HepG2 (cell line): ENCODE measurements around the gene CASP6. TPM values are rescaled to one million over a fixed set of nuclear protein-coding genes. Genes with fewer than 3 reads are reported as not detected.
A peak's percentile ranks its signal among the peaks of the same experiment; 100 is the strongest.

Experiments used
- GTF3A ChIP-seq: sonication (generic); formaldehyde crosslinking; conservative IDR thresholded peaks from 2 replicates; pipeline ENCODE4 v1.4.0; 2020; ENCODE audit warnings: mild to moderate bottlenecking, missing genetic modification reagents
- HNF4A ChIP-seq: sonication (generic); formaldehyde crosslinking; IDR thresholded peaks from 2 replicates; pipeline ENCODE4 v1.4.0; 2020; ENCODE audit warnings: missing genetic modification reagents
- HOXD1 ChIP-seq: sonication (generic); formaldehyde crosslinking; IDR thresholded peaks from 2 replicates; pipeline ENCODE4 v1.5.0; 2020; ENCODE audit warnings: missing genetic modification reagents
- IKZF4 ChIP-seq: sonication (generic); formaldehyde crosslinking; IDR thresholded peaks from 2 replicates; pipeline ENCODE4 v1.5.1; 2020; ENCODE audit warnings: borderline replicate concordance, mild to moderate bottlenecking, low read depth, missing genetic modification reagents; ENCODE audit errors: not compliant biosample characterization
- KAT8 ChIP-seq: IDR thresholded peaks from 2 replicates; pipeline ENCODE4 v1.6.1; 2016; ENCODE audit warnings: missing genetic modification reagents, missing compliant biosample characterization
- MEF2D ChIP-seq: sonication (generic); formaldehyde crosslinking; IDR thresholded peaks from 2 replicates; pipeline ENCODE4 v1.5.1; 2020; ENCODE audit warnings: mild to moderate bottlenecking, missing genetic modification reagents
- NR2C2 ChIP-seq: sonication (generic); formaldehyde crosslinking; IDR thresholded peaks from 2 replicates; pipeline ENCODE4 v1.4.0; 2020; ENCODE audit warnings: missing genetic modification reagents, mild to moderate bottlenecking, moderate library complexity, borderline replicate concordance
- PHB2 ChIP-seq: fragments of 450-650 bp; IDR thresholded peaks from 2 replicates; pipeline ENCODE4 v1.6.1; 2018; ENCODE audit not compliant: partially characterized antibody
- SOX6 ChIP-seq, 2 experiments: fragments of 450-650 bp in 1 of 2; sonication (generic) in 1 of 2; formaldehyde crosslinking in 1 of 2; IDR thresholded peaks; 2 replicates each; pipeline versions ENCODE4 v1.4.0 to v1.6.1; 2017 to 2020; ENCODE audit warnings: antibody characterized with exemption in 1 of 2, mild to moderate bottlenecking in 1 of 2, missing genetic modification reagents in 1 of 2
- TARDBP ChIP-seq: sonication (generic); formaldehyde crosslinking; IDR thresholded peaks from 2 replicates; pipeline ENCODE4 v1.8.0; 2022; ENCODE audit warnings: mild to moderate bottlenecking, missing genetic modification reagents
- TGIF2 ChIP-seq: IDR thresholded peaks from 2 replicates; pipeline ENCODE4 v1.6.1; 2016; ENCODE audit warnings: control low read depth, missing compliant biosample characterization
- TP53 ChIP-seq: sonication (generic); formaldehyde crosslinking; conservative IDR thresholded peaks from 2 replicates; pipeline ENCODE4 v1.4.0; 2020; ENCODE audit warnings: missing genetic modification reagents
- ZKSCAN5 ChIP-seq: sonication (generic); formaldehyde crosslinking; IDR thresholded peaks from 2 replicates; pipeline ENCODE4 v1.5.1; 2020; ENCODE audit warnings: mild to moderate bottlenecking, missing genetic modification reagents
- ZMAT3 ChIP-seq: sonication (generic); formaldehyde crosslinking; conservative IDR thresholded peaks from 2 replicates; pipeline ENCODE4 v1.7.0; 2021; ENCODE audit warnings: missing genetic modification reagents
- ZNF24 ChIP-seq: fragments of 450-650 bp; IDR thresholded peaks from 2 replicates; pipeline ENCODE4 v1.6.1; 2017; ENCODE audit warnings: antibody characterized with exemption, mild to moderate bottlenecking
- ZNF264 ChIP-seq: sonication (generic); formaldehyde crosslinking; IDR thresholded peaks from 2 replicates; pipeline ENCODE4 v1.4.0; 2020; ENCODE audit warnings: missing genetic modification reagents
- ZNF432 ChIP-seq: sonication (generic); formaldehyde crosslinking; IDR thresholded peaks from 2 replicates; pipeline ENCODE4 v1.5.0; 2020; ENCODE audit warnings: missing genetic modification reagents, mild to moderate bottlenecking, borderline replicate concordance
- ZNF75D ChIP-seq: sonication (generic); formaldehyde crosslinking; IDR thresholded peaks from 2 replicates; pipeline ENCODE4 v1.8.1; 2023; ENCODE audit warnings: missing genetic modification reagents, mild to moderate bottlenecking, borderline replicate concordance
- ZSCAN9 ChIP-seq: IDR thresholded peaks from 2 replicates; pipeline ENCODE4 v1.6.1; 2016; ENCODE audit warnings: borderline replicate concordance
- polyA plus RNA-seq, 8 experiments: library from polyadenylated mRNA; depleted of rRNA in 3 of 8; stranded (reverse) in 7 of 8; unstranded in 1 of 8; fragments of >200 nt; fragmentation: Illumina TruSeq in 4 of 8; extraction: Trizol in 4 of 8; gene quantifications; 2 replicates each; pipeline versions ENCODE4 v1.2.1 to v1.2.3, GENCODE V29; 2011 to 2016; ENCODE audit warnings: low read depth in 4 of 8, missing spikeins in 1 of 8, mixed read lengths in 1 of 8; ENCODE audit not compliant: insufficient read depth in 1 of 8
- total RNA-seq, 5 experiments: library from RNA; depleted of rRNA; stranded (reverse); fragments of >200 nt; fragmentation: Illumina TruSeq; extraction: Trizol; gene quantifications; 2 replicates each; pipeline ENCODE4 v1.2.3, GENCODE V29; 2016; ENCODE audit warnings: low read depth in 1 of 5
- TF ChIP-seq, protein P1 (sequence below): sonication (generic); formaldehyde crosslinking; IDR thresholded peaks from 2 replicates; pipeline ENCODE4 v1.9.0; 2021; ENCODE audit warnings: missing genetic modification reagents, mild to moderate bottlenecking, borderline replicate concordance
- TF ChIP-seq, protein P2 (sequence below): sonication (generic); formaldehyde crosslinking; IDR thresholded peaks from 2 replicates; pipeline ENCODE4 v1.4.0; 2020; ENCODE audit warnings: missing genetic modification reagents
- TF ChIP-seq, protein P3 (sequence below): sonication (generic); formaldehyde crosslinking; conservative IDR thresholded peaks from 2 replicates; pipeline ENCODE4 v1.4.0; 2020; ENCODE audit warnings: missing genetic modification reagents
- TF ChIP-seq, protein P4 (sequence below): fragments of 450-650 bp; IDR thresholded peaks from 2 replicates; pipeline ENCODE4 v1.6.1; 2016

The CASP6 gene
- total and polyA plus RNA-seq, 2 of the 13 experiments (the other 11 are each of a cell fraction or from before 2014, with no cell fraction given) = 19.7 to 34.6 TPM

GRCh38 chr4:109729718-109730618 is 26.7 kb upstream of the CASP6 start, which contains the start of gene PLA2G12A (continued):
- TF ChIP-seq ZKSCAN5 (no peak), HNF4A (no peak), NR2C2 (CRISPR knock-in tag) (no peak), ZNF24 (no peak), TARDBP (CRISPR knock-in tag) (no peak; the same call in none of the 2 replicates), KAT8 (no peak), TP53 (CRISPR knock-in tag) (no peak), PHB2 (no peak), ZSCAN9 (no peak; the same call in 1 of the 2 replicates), TGIF2 (CRISPR knock-in tag) (no peak), ZMAT3 (CRISPR knock-in tag) (no peak), ZNF432 (CRISPR knock-in tag) (no peak), IKZF4 (CRISPR knock-in tag) (no peak), HOXD1 (CRISPR knock-in tag) (0 out of 2 replicates have a peak, but pooled peaks have one; percentile 16), ZNF264 (CRISPR knock-in tag) (no peak), MEF2D (CRISPR knock-in tag) (no peak; the same call in 1 of the 2 replicates), ZNF75D (CRISPR knock-in tag) (no peak), SOX6 (IDR thresholded peaks at IDR 0.05) (no peak), SOX6 (CRISPR knock-in tag; IDR thresholded peaks at IDR 0.05) (no peak), GTF3A (CRISPR knock-in tag) (no peak)
- TF ChIP-seq, protein P1, sequence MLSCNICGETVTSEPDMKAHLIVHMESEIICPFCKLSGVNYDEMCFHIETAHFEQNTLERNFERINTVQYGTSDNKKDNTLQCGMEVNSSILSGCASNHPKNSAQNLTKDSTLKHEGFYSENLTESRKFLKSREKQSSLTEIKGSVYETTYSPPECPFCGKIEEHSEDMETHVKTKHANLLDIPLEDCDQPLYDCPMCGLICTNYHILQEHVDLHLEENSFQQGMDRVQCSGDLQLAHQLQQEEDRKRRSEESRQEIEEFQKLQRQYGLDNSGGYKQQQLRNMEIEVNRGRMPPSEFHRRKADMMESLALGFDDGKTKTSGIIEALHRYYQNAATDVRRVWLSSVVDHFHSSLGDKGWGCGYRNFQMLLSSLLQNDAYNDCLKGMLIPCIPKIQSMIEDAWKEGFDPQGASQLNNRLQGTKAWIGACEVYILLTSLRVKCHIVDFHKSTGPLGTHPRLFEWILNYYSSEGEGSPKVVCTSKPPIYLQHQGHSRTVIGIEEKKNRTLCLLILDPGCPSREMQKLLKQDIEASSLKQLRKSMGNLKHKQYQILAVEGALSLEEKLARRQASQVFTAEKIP (CRISPR knock-in tag) = no peak
- TF ChIP-seq, protein P2, sequence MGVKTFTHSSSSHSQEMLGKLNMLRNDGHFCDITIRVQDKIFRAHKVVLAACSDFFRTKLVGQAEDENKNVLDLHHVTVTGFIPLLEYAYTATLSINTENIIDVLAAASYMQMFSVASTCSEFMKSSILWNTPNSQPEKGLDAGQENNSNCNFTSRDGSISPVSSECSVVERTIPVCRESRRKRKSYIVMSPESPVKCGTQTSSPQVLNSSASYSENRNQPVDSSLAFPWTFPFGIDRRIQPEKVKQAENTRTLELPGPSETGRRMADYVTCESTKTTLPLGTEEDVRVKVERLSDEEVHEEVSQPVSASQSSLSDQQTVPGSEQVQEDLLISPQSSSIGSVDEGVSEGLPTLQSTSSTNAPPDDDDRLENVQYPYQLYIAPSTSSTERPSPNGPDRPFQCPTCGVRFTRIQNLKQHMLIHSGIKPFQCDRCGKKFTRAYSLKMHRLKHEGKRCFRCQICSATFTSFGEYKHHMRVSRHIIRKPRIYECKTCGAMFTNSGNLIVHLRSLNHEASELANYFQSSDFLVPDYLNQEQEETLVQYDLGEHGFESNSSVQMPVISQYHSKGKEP = no peak
- TF ChIP-seq, protein P3, sequence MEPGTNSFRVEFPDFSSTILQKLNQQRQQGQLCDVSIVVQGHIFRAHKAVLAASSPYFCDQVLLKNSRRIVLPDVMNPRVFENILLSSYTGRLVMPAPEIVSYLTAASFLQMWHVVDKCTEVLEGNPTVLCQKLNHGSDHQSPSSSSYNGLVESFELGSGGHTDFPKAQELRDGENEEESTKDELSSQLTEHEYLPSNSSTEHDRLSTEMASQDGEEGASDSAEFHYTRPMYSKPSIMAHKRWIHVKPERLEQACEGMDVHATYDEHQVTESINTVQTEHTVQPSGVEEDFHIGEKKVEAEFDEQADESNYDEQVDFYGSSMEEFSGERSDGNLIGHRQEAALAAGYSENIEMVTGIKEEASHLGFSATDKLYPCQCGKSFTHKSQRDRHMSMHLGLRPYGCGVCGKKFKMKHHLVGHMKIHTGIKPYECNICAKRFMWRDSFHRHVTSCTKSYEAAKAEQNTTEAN (CRISPR knock-in tag) = 0 out of 2 replicates have a peak, but pooled peaks have one; percentile 60
- TF ChIP-seq, protein P4, sequence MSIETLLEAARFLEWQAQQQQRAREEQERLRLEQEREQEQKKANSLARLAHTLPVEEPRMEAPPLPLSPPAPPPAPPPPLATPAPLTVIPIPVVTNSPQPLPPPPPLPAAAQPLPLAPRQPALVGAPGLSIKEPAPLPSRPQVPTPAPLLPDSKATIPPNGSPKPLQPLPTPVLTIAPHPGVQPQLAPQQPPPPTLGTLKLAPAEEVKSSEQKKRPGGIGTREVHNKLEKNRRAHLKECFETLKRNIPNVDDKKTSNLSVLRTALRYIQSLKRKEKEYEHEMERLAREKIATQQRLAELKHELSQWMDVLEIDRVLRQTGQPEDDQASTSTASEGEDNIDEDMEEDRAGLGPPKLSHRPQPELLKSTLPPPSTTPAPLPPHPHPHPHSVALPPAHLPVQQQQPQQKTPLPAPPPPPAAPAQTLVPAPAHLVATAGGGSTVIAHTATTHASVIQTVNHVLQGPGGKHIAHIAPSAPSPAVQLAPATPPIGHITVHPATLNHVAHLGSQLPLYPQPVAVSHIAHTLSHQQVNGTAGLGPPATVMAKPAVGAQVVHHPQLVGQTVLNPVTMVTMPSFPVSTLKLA = no peak
